ENCODE measurements around the gene FAM193A. TPM values are rescaled to one million over a fixed set of nuclear protein-coding genes. Genes with fewer than 3 reads are reported as not detected.

The FAM193A gene
- total RNA-seq, 1 donor from 2014 or later, result 31.4 TPM

DNA sequence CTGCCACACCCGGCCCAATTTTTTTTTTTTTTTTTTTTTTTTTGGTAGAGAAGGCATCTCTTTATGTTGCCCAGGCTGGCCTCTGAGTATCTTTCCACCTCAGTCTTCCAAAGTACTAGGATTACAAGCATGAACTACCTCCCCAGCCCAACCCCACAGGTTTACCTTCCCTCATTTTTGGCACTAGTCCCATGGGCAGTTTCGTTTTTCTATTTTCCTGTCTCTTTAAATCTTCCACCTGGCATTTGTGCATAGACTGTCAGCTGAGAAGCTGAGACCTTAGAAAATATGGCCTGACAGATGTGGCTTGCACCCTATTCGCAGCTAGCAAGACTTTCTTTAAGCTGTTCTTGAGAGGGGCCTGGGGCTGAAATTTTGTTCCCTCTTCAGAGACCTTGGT is 191.8 kb downstream of the FAM193A start:
- Histone ChIP-seq H3K27ac (no peak overlapping the region), H3K27me3 (no peaks in the 10 kb centered on the region), H3K4me3 (no peak overlapping the region), H3K9me3 (no peaks in the 10 kb centered on the region), H3K36me3 (peaks cover 2 to 34% of the 10 kb centered on the region in 2 donors), H3K4me1 (no peaks in the 10 kb centered on the region)
- intact Hi-C loops (cut with DNase I), result no loop called here
- no peak for DNase-seq (ENCODE audit: extremely low spot score in 2 of 2)
- TF ChIP-seq POLR2AphosphoS5 (IDR thresholded peaks at IDR 0.05; ENCODE audit: insufficient read depth in 1 of 2, low read depth in 1 of 2) (no peak), POLR2A (IDR thresholded peaks at IDR 0.05) (no peak)
- TF ChIP-seq, protein P1, sequence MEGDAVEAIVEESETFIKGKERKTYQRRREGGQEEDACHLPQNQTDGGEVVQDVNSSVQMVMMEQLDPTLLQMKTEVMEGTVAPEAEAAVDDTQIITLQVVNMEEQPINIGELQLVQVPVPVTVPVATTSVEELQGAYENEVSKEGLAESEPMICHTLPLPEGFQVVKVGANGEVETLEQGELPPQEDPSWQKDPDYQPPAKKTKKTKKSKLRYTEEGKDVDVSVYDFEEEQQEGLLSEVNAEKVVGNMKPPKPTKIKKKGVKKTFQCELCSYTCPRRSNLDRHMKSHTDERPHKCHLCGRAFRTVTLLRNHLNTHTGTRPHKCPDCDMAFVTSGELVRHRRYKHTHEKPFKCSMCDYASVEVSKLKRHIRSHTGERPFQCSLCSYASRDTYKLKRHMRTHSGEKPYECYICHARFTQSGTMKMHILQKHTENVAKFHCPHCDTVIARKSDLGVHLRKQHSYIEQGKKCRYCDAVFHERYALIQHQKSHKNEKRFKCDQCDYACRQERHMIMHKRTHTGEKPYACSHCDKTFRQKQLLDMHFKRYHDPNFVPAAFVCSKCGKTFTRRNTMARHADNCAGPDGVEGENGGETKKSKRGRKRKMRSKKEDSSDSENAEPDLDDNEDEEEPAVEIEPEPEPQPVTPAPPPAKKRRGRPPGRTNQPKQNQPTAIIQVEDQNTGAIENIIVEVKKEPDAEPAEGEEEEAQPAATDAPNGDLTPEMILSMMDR (IDR thresholded peaks at IDR 0.05), result no peak

DNA sequence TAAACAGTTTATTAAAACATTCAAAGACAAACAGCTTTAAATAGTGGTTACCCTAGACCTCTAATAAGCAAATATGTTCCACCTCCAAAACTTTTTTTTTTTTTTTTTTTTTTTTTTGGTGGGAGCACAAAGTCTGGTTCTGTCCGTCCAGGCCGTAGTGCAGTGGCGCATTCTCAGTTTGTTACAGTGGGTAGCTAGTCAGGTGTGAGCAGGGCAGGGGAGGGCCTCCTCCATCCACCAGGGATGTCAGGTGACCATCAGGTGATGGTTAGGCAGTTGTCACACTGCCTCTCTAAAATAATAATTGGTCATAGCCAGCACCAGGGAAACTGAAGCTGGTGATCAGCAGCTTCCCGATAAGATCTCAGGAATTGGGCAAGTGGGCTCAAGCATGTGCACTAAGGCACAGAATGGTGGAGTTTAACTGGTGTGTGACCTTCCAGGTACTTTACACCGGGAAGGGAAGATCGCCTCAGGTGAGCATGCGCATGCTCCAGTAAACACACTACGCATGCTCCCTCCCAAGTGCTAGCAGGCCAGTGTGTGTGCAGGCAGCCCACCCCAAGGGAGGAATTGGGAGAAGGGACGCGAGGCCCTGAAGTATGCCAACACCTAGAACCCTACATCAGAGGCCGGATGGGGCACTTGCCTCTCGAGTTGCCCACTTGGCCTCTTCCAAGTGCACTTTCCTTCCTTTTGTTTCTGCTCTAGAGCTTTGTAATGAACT is 192.5 kb downstream of the FAM193A start:
- Histone ChIP-seq H3K36me3 (peaks cover 2 to 42% of the 10 kb centered on the region in 2 donors), H3K27ac (no peak overlapping the region), H3K4me3 (no peak overlapping the region), H3K27me3 (no peaks in the 10 kb centered on the region), H3K9me3 (no peaks in the 10 kb centered on the region), H3K4me1 (no peaks in the 10 kb centered on the region)
- intact Hi-C loops (cut with DNase I), result no loop called here
- no peak for DNase-seq (ENCODE audit: extremely low spot score in 2 of 2)
- TF ChIP-seq, protein P1 (IDR thresholded peaks at IDR 0.05), result no peak
- TF ChIP-seq POLR2A (IDR thresholded peaks at IDR 0.05) (no peak), POLR2AphosphoS5 (IDR thresholded peaks at IDR 0.05; ENCODE audit: insufficient read depth in 1 of 2, low read depth in 1 of 2) (no peak)

DNA sequence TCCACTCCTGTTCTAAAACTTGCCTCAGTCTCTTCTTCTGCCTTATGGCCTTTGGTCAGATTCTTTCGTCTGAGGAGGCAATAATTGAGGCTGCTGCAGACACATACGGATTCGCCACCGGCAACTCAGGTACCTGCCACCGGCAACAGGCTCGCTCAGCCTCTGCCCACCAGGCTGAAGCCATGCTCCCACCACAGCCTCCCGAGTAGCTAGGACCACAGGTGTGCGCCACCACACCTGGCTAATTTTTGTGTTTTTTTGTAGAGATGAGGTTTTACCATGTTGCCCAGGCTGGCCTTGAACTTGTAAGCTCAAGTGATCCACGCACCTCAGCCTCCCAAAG is 193.1 kb downstream of the FAM193A start:
- no peaks in the 10 kb centered on the region for H3K9me3 ChIP-seq
- no peaks in the 10 kb centered on the region for H3K4me1 ChIP-seq
- TF ChIP-seq POLR2A (IDR thresholded peaks at IDR 0.05) (no peak), POLR2AphosphoS5 (IDR thresholded peaks at IDR 0.05; ENCODE audit: insufficient read depth in 1 of 2, low read depth in 1 of 2) (no peak)
- TF ChIP-seq, protein P1 (IDR thresholded peaks at IDR 0.05), result no peak
- no peaks in the 10 kb centered on the region for H3K27me3 ChIP-seq
- no peak overlapping the region for H3K27ac ChIP-seq
- no peak for DNase-seq (ENCODE audit: extremely low spot score in 2 of 2)
- intact Hi-C loops (cut with DNase I), result no loop called here
- H3K4me3 ChIP-seq, result no peak overlapping the region
- peaks cover 2 to 44% of the 10 kb centered on the region in 2 donors for H3K36me3 ChIP-seq

DNA sequence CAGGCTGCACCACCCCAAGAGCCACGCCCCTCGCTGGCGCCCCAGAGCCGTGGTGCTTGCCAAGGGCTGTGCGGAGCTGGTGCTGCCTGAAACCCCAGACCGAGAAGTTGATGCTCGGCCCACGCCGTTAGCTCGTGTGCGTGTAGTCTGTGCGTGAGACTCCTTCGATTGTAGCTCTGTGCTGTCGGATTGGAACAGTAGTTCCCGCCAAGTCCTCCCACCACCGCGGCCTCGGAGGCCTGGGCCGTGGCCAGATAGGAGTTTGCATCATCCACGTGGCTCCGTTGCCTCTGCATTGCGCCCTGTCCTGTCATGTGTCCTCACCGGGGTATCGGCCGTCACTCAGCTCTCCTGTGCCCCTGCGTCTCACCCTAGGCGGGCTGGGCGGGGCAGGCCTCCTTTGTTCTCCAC is 195.5 kb downstream of the FAM193A start:
- Histone ChIP-seq H3K36me3 (peaks cover 2 to 34% of the 10 kb centered on the region in 2 donors), H3K27me3 (no peaks in the 10 kb centered on the region), H3K4me1 (no peaks in the 10 kb centered on the region), H3K4me3 (no peak overlapping the region), H3K27ac (no peak overlapping the region), H3K9me3 (no peaks in the 10 kb centered on the region)
- no peak for DNase-seq (ENCODE audit: extremely low spot score in 2 of 2)
- intact Hi-C loops (cut with DNase I), result no loop called here
- TF ChIP-seq POLR2A (IDR thresholded peaks at IDR 0.05) (no peak), POLR2AphosphoS5 (IDR thresholded peaks at IDR 0.05; ENCODE audit: insufficient read depth in 1 of 2, low read depth in 1 of 2) (no peak)
- TF ChIP-seq, protein P1 (IDR thresholded peaks at IDR 0.05), result no peak

DNA sequence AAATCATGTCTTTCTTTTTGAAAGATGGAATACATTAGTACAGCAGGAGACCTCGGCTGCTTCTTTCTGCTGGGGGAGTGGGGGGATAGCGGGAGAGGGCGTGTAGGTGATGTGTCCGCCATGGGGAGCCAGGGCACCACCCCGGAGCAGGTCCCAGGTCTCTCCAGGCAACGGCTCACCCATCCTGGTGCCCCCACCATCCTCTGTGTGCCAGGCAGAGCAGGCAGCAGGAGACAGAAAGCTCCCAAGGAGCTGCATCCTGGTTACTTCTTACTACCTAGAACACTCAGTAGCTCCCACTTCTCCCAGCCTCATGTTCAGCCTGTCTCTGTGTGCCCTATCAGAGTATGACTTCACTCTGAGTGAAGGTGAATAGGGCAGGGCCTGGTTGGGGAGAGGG is 196.1 kb downstream of the FAM193A start:
- TF ChIP-seq POLR2A (IDR thresholded peaks at IDR 0.05) (no peak), POLR2AphosphoS5 (IDR thresholded peaks at IDR 0.05; ENCODE audit: insufficient read depth in 1 of 2, low read depth in 1 of 2) (no peak)
- TF ChIP-seq, protein P1 (IDR thresholded peaks at IDR 0.05), result no peak
- Histone ChIP-seq H3K4me1 (no peaks in the 10 kb centered on the region), H3K36me3 (peaks cover 2 to 29% of the 10 kb centered on the region in 2 donors), H3K27ac (no peak overlapping the region), H3K27me3 (no peaks in the 10 kb centered on the region), H3K9me3 (no peaks in the 10 kb centered on the region), H3K4me3 (no peak overlapping the region)
- DNase-seq (ENCODE audit: extremely low spot score in 2 of 2), result no peak
- intact Hi-C loops (cut with DNase I), result no loop called here
